GM23338 (cell line): ENCODE data around the gene TMEM87B. TPM values are rescaled to one million over a fixed set of nuclear protein-coding genes. Genes with fewer than 3 reads are reported as not detected.

Source experiments
- ATAC-seq: fragments of 200-7000 bp; cut with Tn5 transposase; 3 replicates; pipeline ENCODE4 v1.9.1; 2020
- DNase-seq: peaks from one replicate; pipeline ENCODE4 v3.0.0-alpha.2; 2015; ENCODE audit warnings: low spot score
- H2AFZ ChIP-seq: fragments of 200-600 bp; sonication (generic); 2 replicates; pipeline ENCODE4 v1.8.0; 2016; ENCODE audit warnings: antibody characterized with exemption, mild to moderate bottlenecking, moderate library complexity
- H3F3A ChIP-seq: fragments of 200-600 bp; sonication (generic); replicated peaks from 2 replicates; pipeline ENCODE4 v1.8.0; 2017; ENCODE audit warnings: antibody characterized with exemption, mixed run types, low read depth
- H3K27ac ChIP-seq: fragments of 200-600 bp; sonication (generic); 2 replicates; pipeline ENCODE4 v1.6.1; 2016; ENCODE audit warnings: low read depth
- H3K27me3 ChIP-seq: fragments of 200-600 bp; sonication (generic); 2 replicates; pipeline ENCODE4 v1.8.0; 2016; ENCODE audit warnings: mild to moderate bottlenecking, mixed run types, moderate library complexity; ENCODE audit not compliant: insufficient read depth
- H3K36me3 ChIP-seq: fragments of 200-600 bp; sonication (generic); 2 replicates; pipeline ENCODE4 v1.8.0; 2016; ENCODE audit warnings: mild to moderate bottlenecking; ENCODE audit not compliant: insufficient read depth
- H3K4me1 ChIP-seq: fragments of 200-600 bp; sonication (generic); 2 replicates; pipeline ENCODE4 v1.8.0; 2016; ENCODE audit warnings: mild to moderate bottlenecking, moderate library complexity; ENCODE audit not compliant: insufficient read depth
- H3K4me2 ChIP-seq: fragments of 200-600 bp; sonication (generic); 2 replicates; pipeline ENCODE4 v1.7.1; 2017; ENCODE audit warnings: mixed run types
- H3K4me3 ChIP-seq: fragments of 200-600 bp; sonication (generic); 2 replicates; pipeline ENCODE4 v1.6.1; 2016; ENCODE audit warnings: mixed run types
- H3K79me2 ChIP-seq: fragments of 200-600 bp; sonication (generic); replicated peaks from 2 replicates; pipeline ENCODE4 v1.8.0; 2017; ENCODE audit warnings: mild to moderate bottlenecking; ENCODE audit not compliant: insufficient read depth
- H3K9me2 ChIP-seq: fragments of 200-600 bp; sonication (generic); 2 replicates; pipeline ENCODE4 v1.8.0; 2017; ENCODE audit not compliant: insufficient read depth
- H4K20me1 ChIP-seq: fragments of 200-600 bp; sonication (generic); replicated peaks from 2 replicates; pipeline ENCODE4 v1.8.0; 2017; ENCODE audit warnings: mild to moderate bottlenecking; ENCODE audit not compliant: insufficient read depth
- H3K27ac Mint-ChIP-seq: 2 replicates; pipeline ENCODE4 v1.8.0; 2020; ENCODE audit warnings: inconsistent platforms, mild to moderate bottlenecking, moderate library complexity, mixed read lengths
- H3K27me3 Mint-ChIP-seq: 3 replicates; pipeline ENCODE4 v1.8.0; 2022; ENCODE audit warnings: low read depth, mild to moderate bottlenecking, moderate library complexity, mixed read lengths, inconsistent platforms; ENCODE audit not compliant: insufficient read depth, poor library complexity
- H3K36me3 Mint-ChIP-seq: 3 replicates; pipeline ENCODE4 v1.8.0; 2021; ENCODE audit warnings: low read depth, mild to moderate bottlenecking, inconsistent platforms, moderate library complexity, mixed read lengths
- H3K4me1 Mint-ChIP-seq: 3 replicates; pipeline ENCODE4 v1.8.0; 2020; ENCODE audit warnings: mild to moderate bottlenecking, inconsistent platforms, mixed read lengths
- H3K4me3 Mint-ChIP-seq: 3 replicates; pipeline ENCODE4 v1.8.0; 2021; ENCODE audit warnings: moderate library complexity, mild to moderate bottlenecking, inconsistent platforms, mixed read lengths
- H3K9me3 Mint-ChIP-seq: 3 replicates; pipeline ENCODE4 v1.8.0; 2020; ENCODE audit warnings: moderate library complexity, mild to moderate bottlenecking, inconsistent platforms, mixed read lengths
- CREB1 ChIP-seq: fragments of 250-450 bp; sonication (Bioruptor Pico); IDR thresholded peaks from 2 replicates; pipeline ENCODE4 v1.5.0; 2020; ENCODE audit warnings: low read depth, mild to moderate bottlenecking, moderate library complexity
- ETS1 ChIP-seq: IDR thresholded peaks from 2 replicates; pipeline ENCODE4 v1.6.1; 2016; ENCODE audit warnings: antibody characterized with exemption
- EZH2phosphoT487 ChIP-seq: fragments of 200-600 bp; sonication (generic); IDR thresholded peaks from one replicate; pipeline ENCODE4 v1.8.1; 2018; ENCODE audit warnings: antibody characterized with exemption; ENCODE audit not compliant: unreplicated experiment
- JUNB ChIP-seq: IDR thresholded peaks from one replicate; pipeline ENCODE4 v1.6.1; 2016; ENCODE audit warnings: antibody characterized with exemption; ENCODE audit not compliant: unreplicated experiment
- NANOG ChIP-seq: IDR thresholded peaks from 2 replicates; pipeline ENCODE4 v1.6.1; 2016; ENCODE audit warnings: antibody characterized with exemption, borderline replicate concordance
- POLR2AphosphoS5 ChIP-seq: IDR thresholded peaks from 2 replicates; pipeline ENCODE4 v1.6.1; 2016; ENCODE audit warnings: antibody characterized with exemption, low read depth
- REST ChIP-seq: IDR thresholded peaks from one replicate; pipeline ENCODE4 v1.6.1; 2018; ENCODE audit warnings: antibody characterized with exemption; ENCODE audit not compliant: unreplicated experiment
- STAT1 ChIP-seq: IDR thresholded peaks from one replicate; pipeline ENCODE4 v1.6.1; 2016; ENCODE audit warnings: antibody characterized with exemption; ENCODE audit not compliant: unreplicated experiment
- ZNF114 ChIP-seq: fragments of 250-450 bp; sonication (Bioruptor Pico); IDR thresholded peaks from 2 replicates; pipeline ENCODE4 v1.5.0; 2020; ENCODE audit warnings: mild to moderate bottlenecking, moderate library complexity
- ZNF331 ChIP-seq: fragments of 250-450 bp; sonication (Bioruptor Pico); IDR thresholded peaks from 2 replicates; pipeline ENCODE4 v1.5.0; 2020; ENCODE audit warnings: low read depth, mild to moderate bottlenecking, moderate library complexity
- ZNF462 ChIP-seq: fragments of 250-450 bp; sonication (Bioruptor Pico); IDR thresholded peaks from 2 replicates; pipeline ENCODE4 v1.5.0; 2020; ENCODE audit warnings: mild to moderate bottlenecking, moderate library complexity
- polyA plus RNA-seq: library from polyadenylated mRNA; unstranded; fragments of >200 nt; fragmentation: Nextera tagmentation; extraction: Ambion mirVana; gene quantifications from 2 replicates; pipeline ENCODE4 v1.2.1, GENCODE V29; 2016
- total RNA-seq: library from RNA; depleted of rRNA; stranded (reverse); fragments of >200 nt; shearing (Covaris generic); gene quantifications from 2 replicates; pipeline ENCODE4 v1.2.3, GENCODE V29; 2014

TMEM87B gene
- total and polyA plus RNA-seq, 2 experiments from 2014 or later: 7.0 to 15.4 TPM

GRCh38 chr2:112087346-112088020 is 32.4 kb downstream of the TMEM87B start:
- Histone ChIP-seq H3K27ac (no peak overlapping the region), H4K20me1 (no peaks in the 10 kb centered on the region), H3F3A (no peaks in the 10 kb centered on the region), H3K4me3 (no peak overlapping the region), H3K9me2 (no peaks in the 10 kb centered on the region), H3K4me2 (no peak overlapping the region), H3K36me3 (no peaks in the 10 kb centered on the region), H2AFZ (no peak overlapping the region), H3K79me2 (no peaks in the 10 kb centered on the region), H3K4me1 (no peaks in the 10 kb centered on the region), H3K27me3 (no peaks in the 10 kb centered on the region)
- DNase-seq (no peak), ATAC-seq (no peak)
- TF ChIP-seq NANOG (no peak), ETS1 (no peak), ZNF331 (CRISPR knock-in tag) (no peak), JUNB (no peak), REST (no peak), STAT1 (no peak), EZH2phosphoT487 (no peak), POLR2AphosphoS5 (no peak), ZNF114 (no peak), ZNF462 (CRISPR knock-in tag) (no peak), CREB1 (CRISPR knock-in tag) (no peak)
- Mint-ChIP-seq H3K9me3 (no peaks in the 10 kb centered on the region; the same call in 2 of the 3 replicates), H3K36me3 (peaks cover 9% of the 10 kb centered on the region), H3K4me3 (no peak overlapping the region), H3K27me3 (no peaks in the 10 kb centered on the region), H3K4me1 (no peaks in the 10 kb centered on the region), H3K27ac (no peak overlapping the region)
